GM21423 (cell line): ENCODE measurements around the gene DENND2C.
"Not testable (repeated sequence)": the region's sequence is repeated elsewhere in the genome, so short reads cannot be mapped to it uniquely, and the experiment has no call there.

Experiments used
- ATAC-seq: cut with Tn5 transposase; IDR thresholded peaks from one replicate; pipeline ENCODE4 v1.9.1; 2021; ENCODE audit warnings: mild to moderate bottlenecking, moderate library complexity; ENCODE audit not compliant: unreplicated experiment

DENND2C gene

DNA sequence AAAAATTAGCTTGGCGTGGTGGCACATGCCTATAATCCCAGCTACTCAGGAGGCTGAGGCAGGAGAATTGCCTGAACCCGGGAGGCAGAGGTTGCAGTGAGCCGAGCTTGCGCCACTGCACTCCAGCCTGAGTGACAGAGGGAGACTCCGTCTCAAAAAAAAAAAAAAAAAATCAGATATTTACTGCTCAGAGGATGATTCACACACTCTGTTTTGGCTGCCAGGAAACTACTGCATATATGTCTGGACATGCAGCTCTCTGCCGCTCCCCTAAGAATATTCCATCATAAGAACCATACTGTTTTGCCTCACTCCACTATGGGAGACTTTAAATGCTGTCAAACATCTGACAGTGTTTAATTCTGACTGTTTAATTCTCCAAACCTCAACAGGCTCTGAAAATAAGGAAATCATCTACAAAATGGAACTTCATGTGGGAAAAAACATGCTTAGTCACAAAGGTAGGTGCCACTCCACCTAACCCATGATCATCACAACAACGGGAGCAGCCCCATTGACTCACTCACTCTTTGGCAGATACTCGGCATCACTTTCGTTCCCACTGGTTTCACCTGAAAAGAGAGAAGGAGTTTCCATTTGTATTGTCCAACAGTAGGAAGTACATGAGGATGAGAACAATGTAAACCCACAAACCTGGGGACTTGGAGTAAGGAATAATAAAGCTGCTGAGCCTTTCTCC is 59.2 kb downstream of the DENND2C start:
- ATAC-seq = no peak

DNA sequence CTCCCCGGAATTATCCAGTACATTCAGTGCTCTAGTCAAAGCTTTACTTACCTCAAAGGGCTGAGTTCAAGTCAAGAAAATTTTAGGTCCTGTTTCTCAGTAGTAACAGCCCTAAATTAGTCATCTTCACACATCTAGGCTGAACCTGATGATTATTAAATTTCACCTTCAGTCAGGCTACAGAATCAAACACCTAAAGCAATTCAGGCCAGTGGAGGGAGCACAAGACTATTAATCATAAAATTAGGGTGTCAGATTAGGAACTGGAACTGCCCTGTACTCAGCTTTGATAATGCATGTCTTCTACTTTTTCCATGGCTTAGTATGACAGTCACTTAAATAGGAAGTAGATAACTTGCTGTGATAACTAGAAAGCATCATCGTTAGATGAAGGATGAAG is 60.0 kb downstream of the DENND2C start:
- ATAC-seq = no peak

DNA sequence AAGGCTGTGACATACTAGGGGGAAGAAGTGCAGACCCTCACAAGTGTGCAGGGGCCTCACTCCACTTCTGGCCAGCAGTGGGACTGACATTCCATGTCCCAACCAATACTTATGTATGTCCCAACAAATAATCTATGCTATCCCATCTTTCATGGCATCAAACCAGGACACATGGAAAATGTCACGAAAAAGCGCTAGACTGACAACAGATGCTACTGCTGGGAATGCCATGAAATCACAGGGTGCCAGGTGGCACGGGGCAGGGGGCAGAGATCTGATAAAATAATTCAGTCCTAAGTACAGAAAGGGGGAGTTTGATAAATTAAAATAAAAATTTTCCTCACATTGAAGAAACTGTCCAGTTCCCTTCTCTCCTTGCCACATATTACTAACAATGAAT is 60.8 kb downstream of the DENND2C start:
- no peak for ATAC-seq

DNA sequence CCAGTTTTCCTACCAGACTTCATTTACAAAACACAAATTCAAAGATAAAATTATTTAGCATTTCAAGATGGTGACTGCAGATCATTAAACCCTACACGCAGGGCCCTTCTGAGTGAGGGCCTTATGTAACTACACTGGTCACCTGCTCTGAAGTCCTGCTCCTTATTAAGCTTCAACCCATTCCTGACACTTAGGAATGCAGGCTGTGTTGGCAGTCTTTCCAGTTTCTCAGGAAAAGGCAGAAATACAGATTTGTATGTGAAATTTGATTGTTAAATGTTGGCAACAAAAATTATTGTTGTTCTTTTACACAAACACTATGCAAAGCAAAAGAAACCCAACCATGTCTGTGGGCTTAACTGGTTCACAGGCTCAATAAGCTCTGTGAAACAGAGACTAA is 62.6 kb downstream of the DENND2C start:
- ATAC-seq = no peak

DNA sequence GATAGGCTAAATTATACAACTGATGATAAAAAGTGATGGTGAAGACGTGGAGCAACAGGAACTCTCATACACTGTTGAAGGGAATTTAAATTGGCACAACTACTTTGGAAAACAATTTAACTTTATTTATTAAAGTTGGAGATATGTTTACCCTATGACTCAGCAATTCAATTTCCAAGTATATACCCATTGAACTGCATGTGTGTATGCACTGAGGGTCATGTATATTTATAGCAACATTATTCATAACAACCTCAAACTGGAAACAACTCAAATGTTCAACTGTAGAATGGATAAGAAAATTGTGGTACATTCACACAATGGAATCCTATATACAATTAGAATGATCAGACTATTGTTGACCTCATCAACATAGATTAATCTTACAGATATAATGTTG is 71.9 kb downstream of the DENND2C start:
- no peak for ATAC-seq

DNA sequence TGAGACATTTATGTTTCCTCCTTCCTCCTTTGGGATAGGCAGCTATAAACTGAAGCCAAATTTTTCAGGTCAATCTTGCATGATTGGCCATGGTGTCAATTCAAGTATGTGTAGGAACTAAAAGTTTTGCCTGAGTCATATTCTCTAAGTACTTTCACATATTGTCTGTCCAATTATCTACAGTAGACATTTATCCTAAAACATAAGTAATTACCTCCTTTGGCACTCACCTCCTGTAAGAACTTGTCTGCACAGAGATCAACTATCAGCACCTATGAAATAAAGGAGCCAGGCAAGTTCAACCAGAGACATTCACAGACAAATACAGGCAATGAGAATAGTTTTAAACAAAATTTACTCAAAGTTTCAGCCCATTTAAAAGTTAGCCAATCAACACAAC is 74.2 kb downstream of the DENND2C start:
- no peak for ATAC-seq

DNA sequence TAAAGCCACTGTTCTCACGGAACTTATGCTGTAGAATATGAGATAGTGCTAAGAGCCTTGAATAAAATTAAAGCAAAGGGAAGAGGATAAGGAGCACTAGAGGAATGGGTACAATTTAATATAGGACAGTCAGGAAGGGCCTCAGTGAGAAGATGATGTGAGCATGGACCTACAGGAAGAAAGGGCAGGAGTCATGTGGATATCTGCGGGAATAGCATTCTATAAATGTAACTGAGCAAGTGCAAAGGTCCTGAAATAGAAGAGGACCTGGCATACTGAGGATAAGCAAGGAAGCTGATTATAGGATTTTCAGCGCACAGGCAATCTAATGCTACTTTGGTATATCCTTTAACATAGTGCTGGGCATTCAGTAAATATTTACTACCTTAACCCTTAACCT is 75.8 kb downstream of the DENND2C start:
- ATAC-seq = no peak

DNA sequence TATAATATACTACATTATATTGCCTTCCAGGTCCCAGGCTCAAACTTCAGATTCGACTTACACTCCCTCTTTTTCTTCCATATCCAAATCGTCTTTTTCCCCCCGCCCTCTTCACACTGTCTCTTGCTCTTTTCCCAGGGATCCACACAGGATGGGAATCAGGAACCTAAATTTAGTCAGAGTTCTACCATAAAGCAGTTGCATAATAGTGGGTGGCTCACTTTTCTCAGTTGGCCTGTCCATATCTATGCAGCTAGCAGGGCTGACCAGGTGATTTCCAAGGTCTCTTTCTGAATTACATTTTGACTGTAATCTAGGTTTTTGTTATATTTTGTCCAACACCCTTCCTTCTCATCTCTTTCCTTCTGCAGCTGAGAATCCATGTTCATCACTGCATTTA is 80.7 kb downstream of the DENND2C start:
- no peak for ATAC-seq

DNA sequence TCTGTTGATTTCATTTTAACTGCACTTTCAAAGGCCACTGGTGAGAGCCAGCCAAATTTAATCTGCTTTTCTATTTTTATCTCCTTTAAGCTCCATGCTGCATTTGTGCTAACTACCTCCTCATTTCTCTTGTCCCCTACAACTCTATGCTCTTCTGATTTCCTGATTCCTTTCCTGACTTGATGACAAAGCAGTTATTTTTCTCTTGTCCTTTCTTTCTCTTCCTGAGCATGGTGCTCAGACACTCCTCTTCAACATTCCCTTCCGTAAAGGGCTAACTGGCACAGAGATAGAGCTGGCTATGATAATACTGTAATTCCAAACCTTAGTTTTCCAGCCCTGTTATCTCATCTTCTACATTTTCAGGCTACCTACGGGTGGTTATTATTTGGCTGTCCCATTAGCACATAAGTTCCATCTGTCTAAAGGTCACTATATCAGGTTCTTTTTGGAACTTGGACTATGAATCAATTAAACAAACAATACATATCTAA is 81.6 kb downstream of the DENND2C start:
- ATAC-seq = no peak

DNA sequence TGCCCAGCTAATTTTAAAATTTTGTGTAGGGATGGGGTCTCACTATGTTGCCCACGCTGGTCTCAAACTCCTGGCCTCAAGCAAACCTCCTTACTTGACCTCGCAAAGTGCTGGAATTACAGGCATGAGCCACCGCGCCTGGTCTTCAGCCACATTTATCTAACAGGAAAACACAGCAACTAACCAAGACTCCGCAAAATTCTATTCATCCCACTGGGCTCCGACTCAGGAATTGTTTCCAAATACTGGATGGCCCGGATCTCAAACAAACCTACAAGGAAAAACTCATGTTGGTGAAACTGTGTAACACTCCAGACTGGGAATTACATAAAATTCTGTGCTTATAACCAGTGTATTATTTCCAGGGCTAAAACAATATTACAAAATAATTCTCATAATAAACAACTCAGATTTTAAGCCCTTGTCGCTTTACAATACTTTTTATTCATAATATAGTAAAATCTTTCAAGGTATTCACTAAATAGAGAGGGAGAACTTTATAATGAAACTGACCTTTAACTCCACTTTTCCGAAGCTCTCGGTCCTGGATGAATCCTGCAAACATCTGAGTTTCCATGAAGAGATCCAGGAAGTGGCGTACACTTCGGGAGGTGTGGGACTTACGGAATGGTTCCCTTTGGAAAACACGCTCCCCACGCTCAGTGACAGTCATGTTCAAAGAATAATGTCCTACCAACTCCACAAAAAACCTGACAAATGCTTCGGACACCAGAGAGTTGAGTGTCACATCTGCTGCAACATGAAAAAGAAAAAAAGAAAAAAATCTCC is 82.5 kb downstream of the DENND2C start:
- ATAC-seq = no peak

DNA sequence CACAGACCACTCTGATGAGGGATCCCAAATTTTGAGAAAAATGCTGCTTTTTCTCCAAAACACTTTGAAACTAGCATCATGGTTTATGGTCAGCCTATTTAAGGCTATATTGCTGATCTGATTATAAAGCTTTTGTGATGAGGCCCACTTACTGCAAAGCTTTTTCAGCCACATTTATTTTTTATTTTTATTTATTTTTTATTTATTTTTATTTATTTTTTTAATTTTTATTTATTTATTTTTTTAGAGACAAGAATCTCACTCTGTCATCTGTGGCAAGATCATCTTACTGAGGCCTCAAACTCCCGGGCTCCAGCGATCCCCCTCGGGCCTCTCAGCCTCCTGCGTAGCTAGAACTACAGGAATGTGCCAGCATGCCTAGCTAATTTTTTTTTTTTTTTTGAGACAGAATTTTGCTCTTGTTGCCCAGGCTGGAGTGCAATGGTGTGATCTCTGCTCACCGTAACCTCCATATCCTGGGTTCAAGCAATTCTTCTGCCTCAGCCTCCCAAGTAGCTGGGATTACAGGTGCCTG is 83.3 kb downstream of the DENND2C start:
- ATAC-seq = no peak

DNA sequence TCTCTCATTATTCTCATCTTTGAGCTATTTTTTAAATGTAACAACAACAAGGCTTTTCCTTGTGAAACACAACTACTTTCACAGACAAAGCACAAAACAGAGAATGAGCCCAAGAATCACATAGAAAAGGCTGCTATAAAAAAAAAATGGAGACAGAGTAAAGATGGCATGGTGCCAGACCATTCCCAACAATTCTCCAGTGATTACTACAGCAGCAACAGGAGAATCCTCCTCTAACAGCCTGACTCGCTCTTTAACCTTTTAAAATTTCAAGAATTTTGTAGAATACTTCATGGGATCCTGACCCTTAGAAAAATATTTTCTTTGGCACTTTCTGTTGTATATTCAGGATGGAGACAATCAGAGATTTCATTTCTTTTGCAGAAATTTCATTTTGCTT is 84.6 kb downstream of the DENND2C start:
- no peak for ATAC-seq

DNA sequence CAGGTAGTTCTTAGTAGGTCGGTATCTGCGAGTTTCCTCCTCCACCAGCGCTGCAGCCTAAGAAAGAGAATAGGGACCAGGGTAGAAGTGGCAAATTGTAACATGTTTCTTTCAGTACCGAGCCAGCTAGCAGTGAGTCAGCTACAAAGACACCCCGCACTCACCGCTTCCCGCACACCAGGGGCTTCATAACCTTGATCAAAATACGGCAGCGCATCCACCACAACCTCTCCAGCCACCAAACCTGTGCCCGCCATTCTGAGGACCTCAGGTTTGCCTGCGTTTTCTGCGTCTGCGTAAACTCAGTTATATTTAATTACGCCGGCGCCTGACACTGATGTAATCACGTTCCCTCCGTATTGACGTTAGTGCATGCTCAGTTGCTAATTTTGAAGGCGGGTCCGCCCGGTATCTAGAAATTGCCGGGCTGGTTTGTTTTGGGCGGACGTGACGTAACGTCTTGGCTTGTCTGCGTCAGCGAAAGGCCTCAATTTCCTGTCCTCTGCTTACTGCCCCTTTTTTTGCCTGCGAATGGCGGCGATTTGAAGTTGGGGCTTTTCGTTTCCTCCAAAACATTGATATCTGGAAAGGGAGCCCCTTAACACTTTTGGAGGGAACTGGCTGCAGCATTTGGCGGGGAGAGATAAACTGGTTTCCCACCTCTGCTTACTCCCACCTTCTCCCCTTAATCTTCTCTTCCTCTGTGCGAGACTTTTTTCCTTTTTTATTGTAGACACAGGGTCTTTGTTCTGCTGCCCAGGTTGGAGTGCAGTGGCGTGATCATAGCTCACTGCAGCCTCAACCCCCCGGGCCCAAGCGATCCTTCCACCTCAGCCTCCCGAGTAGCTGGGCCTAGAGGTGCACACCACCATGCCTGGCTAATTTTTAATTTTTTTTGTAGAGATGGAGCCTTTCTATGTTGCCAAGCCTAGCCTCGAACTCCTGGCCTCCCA is 88.2 kb downstream of the DENND2C start, which contains the start of gene BCAS2:
TSS of gene BCAS2 (minus strand) at position 281 of the 953 bp plus-strand sequence. CDS start at position 257, 24 bp downstream.
- peak; percentile 99 for ATAC-seq

DNA sequence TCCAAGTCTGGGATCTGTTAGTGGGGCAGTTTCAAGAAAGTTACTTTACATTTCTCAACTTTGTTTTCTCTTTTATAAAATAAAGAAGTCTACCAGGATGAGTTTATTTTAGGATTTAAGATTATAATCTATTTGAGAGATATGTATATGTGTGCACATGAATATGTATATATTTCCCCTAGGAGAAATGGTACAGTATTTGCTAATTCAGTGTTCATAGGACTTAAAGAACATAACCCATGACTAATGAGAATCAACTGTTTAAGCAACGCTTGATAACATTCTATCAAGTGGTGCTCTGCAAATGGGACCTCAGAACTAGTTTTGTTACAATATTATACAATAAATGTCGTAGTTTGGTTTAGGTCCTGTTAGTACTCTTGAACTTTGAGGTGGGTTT is 95.5 kb downstream of the DENND2C start:
- no peak for ATAC-seq

DNA sequence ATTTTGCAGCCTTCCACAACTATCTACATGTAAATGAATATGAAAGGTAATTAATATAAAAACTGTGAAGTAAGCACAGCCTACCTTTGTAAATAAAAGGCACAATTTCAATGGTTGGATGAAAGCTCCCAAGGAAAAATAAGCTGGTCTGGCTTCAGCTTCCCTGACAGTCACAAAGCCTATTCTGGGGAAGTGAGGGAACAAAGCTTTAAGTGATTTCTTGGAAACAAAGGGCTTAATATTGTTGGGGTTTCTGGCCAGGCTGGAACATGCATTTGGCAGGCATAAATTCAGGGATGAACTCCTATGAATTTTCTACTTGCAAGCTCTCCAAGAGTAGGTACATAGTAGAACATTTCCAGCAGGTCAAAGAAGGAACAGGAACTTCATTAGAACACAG is 105.7 kb downstream of the DENND2C start:
- no peak for ATAC-seq

DNA sequence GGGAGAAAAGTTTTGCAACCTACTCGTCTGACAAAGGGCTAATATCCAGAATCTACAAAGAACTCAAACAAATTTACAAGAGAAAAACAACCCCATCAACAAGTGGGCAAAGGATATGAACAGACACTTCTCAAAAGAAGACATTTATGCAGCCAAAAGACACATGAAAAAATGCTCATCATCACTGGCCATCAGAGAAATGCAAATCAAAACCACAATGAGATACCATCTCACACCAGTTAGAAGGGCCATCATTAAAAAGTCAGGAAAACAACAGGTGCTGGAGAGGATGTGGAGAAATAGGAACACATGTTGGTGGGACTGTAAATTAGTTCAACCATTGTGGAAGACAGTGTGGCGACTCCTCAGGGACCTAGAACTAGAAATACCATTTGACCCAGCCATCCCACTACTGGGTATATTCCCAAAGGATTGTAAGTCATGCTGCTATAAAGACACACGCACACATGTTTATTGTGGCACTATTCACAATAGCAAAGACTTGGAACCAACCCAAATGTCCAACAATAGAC is 106.8 kb downstream of the DENND2C start:
- ATAC-seq = not testable (repeated sequence)

DNA sequence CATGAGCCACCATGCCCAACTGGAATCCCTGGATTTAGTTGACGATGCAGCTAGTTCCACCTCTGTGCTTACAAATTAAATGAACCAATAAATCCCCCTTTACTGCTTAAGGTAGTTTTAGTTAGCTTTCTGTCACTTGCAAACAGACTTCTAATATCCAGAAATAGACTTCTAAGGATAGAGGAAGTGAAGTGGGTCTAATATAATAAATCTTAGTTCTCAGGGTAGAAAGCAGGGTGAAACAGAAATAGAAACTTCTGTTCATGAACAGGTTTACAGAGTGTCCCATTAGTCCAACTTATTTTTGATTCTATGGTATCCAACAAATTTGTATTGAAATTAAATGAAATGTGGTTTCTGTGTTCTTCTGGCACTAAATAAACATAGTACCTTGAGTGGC is 108.5 kb downstream of the DENND2C start:
- ATAC-seq = no peak

DNA sequence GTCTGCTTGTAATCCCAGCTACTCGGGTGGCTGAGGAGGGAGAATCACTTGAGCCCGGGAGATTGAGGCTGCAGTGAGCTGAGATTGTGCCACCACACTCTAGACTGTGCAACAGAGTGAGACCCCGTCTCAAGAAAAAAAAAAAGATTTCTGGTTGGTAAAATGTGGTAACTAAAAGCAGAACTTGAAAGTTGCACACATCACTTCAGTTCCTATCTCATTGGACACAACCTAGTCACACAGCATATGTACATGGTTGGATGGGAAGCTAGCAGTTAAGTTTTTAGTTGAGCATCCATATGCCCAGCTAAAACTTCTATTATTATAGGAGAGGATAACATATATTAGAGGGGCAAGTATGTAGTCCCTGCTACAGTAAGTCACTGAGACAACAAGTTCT is 110.5 kb downstream of the DENND2C start:
- ATAC-seq = peak; percentile 61

DNA sequence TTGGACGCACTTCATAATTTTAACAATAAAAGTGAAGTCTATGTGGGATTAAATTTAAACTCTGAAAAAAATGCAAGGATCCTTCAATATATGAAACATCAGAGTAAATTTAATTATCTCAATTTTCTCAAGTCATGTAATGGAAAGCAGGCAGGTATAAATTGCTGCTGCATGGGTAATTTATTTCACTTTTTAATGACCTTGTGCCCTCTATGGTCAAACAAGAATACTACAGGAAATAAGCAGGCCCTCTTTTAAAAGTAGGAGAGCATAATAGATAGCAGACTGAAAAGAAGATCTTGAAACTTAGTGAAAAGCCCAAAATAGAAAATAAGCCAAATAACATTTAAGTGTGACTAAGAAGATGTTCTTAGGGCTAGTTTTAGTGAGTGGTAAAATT is 111.3 kb downstream of the DENND2C start:
- ATAC-seq = no peak

DNA sequence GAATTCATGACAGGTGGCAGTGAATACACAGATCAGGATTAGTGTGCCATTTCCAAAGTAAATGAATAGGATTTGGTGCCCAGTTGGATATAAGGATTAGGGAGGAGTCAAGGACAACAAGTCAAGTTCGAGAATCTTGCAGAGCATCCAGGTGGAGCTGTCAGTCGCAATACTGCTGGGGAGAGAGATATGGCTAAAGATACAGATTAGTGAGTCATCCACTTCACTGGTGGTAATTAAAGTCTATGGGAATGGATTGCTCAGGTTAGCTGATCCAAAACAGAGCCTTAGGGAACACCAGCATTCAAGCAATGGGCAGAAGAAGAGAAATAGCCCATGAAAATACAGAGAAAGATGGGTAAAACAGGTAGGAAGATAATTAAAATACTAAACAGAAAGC is 115.3 kb downstream of the DENND2C start:
- ATAC-seq = no peak
